Testis (tissue), 2 donors: ENCODE data around the gene MKNK1.

Experiments used
- CTCF ChIP-seq, 3 experiments: fragments of 450-650 bp in 2 of 3; fragments of 200-600 bp in 1 of 3; sonication (generic) in 1 of 3; IDR thresholded peaks; one replicate each; pipeline ENCODE4 v1.5.1; 2016 to 2019; ENCODE audit warnings: antibody characterized with exemption in 3 of 3, mild to moderate bottlenecking in 2 of 3, moderate library complexity in 1 of 3
- POLR2A ChIP-seq: fragments of 450-650 bp; IDR thresholded peaks from one replicate; pipeline ENCODE4 v1.6.1; 2017; ENCODE audit warnings: antibody characterized with exemption, mild to moderate bottlenecking, moderate library complexity

- TF ChIP-seq CTCF (IDR thresholded peaks at IDR 0.05) (no peak), POLR2A (no peak)
Measured at GRCh38 chr1:46554597-46555381, 49.3 kb downstream of the MKNK1 start.
